SH-SY5Y (cell line): ENCODE data around the gene CA10.

Source experiments
- GATA2 ChIP-seq: IDR thresholded peaks from 2 replicates; pipeline ENCODE4 v1.6.1; 2011; ENCODE audit warnings: mild to moderate bottlenecking, low read depth, low read length
- GATA3 ChIP-seq: IDR thresholded peaks from 2 replicates; pipeline ENCODE4 v1.6.1; 2011; ENCODE audit warnings: low read depth, mild to moderate bottlenecking, low read length, moderate library complexity

DNA sequence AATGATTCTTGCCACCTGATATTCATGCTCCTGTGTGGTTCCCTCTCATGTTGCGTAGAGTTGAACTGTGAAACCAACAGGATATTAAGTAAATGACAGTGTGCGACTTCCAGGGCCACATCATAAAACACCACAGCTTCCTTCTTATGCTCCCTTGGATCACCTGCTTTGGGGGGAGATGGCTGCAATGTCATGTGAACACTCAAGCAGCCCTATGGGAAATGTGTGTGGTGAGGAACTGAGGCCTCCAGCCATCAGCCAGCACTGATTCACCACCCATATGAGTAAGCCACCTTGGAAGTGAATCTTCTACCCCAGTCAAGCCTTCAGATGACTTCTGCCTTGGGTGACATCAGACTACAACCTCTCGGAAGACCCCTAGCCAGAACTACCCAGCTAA is 470.6 kb downstream of the CA10 start:
- TF ChIP-seq GATA3 (no peak), GATA2 (no peak)
